ENCODE results near the gene LHFPL6.

DNA sequence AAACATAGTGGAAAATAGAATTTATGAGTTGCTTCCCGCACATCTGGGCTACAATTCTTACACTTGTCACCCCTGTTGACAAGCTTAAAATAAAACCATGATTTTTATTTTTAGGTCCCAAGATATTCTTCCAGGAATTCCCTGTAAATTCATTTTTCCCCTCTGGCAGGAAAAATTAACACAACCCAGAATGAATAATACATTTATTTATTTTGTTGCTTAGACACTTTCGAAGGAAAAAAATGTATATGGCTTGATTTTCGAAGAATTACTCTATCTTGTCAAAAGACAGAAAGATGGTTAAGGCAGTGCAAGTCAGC, 74.4 kb downstream of the LHFPL6 start:
- no peak for TF ChIP-seq EZH2 (IDR thresholded peaks at IDR 0.05; ENCODE audit: borderline replicate concordance, low read depth, low read length, severe bottlenecking)
- TF ChIP-seq, protein P1, sequence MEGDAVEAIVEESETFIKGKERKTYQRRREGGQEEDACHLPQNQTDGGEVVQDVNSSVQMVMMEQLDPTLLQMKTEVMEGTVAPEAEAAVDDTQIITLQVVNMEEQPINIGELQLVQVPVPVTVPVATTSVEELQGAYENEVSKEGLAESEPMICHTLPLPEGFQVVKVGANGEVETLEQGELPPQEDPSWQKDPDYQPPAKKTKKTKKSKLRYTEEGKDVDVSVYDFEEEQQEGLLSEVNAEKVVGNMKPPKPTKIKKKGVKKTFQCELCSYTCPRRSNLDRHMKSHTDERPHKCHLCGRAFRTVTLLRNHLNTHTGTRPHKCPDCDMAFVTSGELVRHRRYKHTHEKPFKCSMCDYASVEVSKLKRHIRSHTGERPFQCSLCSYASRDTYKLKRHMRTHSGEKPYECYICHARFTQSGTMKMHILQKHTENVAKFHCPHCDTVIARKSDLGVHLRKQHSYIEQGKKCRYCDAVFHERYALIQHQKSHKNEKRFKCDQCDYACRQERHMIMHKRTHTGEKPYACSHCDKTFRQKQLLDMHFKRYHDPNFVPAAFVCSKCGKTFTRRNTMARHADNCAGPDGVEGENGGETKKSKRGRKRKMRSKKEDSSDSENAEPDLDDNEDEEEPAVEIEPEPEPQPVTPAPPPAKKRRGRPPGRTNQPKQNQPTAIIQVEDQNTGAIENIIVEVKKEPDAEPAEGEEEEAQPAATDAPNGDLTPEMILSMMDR (IDR thresholded peaks at IDR 0.05; ENCODE audit: borderline replicate concordance, extremely low read depth, low read length, poor library complexity, severe bottlenecking) = no peak
